CD1c-positive myeloid dendritic cell (primary cell): Measurements from ENCODE around the gene CHTF18.
"Not testable (repeated sequence)": the region's sequence is repeated elsewhere in the genome, so short reads cannot be mapped to it uniquely, and the experiment has no call there.

Experiments
- DNase-seq: peaks from one replicate; pipeline ENCODE4 v3.0.0-alpha.2; 2016; ENCODE audit errors: extremely low spot score

The CHTF18 gene

DNA sequence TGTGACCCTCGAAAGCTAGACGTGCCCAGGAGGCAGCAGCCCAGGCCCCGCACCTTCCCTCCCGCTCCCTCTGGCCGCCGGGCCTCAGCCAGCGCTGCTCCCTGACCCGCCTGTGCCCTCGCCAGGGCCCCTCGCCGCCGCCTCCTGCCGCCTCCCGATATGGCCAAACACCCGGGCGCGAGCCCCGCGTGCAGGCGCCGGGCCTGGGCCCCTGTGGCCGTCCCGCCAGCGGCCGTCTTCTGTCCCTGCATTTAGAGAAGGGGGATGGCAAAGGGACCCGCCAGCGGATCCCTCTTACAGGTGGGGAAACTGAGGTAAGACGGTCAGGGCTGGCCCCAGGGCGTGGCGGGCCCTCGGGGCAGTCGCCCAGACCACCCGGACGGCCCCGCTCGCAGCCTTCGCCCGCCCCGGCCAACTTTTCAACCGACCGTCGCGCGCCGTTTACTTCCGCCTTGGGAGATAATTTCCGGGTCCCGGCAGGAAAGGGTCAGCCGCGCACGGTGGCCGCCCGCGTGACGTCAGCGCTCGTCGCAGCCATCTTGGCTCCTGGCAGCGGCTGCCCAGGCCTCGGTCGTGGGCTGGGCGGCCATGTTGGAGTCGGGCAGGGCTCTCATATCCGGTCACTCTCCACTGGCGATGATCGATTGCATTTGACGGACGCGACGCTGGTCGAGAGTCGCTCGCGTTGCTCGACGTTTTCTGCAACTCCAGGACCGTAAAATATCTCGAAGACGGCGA lies 19.1 kb downstream of the CHTF18 start:
- DNase-seq = peak; percentile 94

- DNase-seq = no peak
These were observed 19.6 kb downstream of the CHTF18 start for GRCh38 chr16:808085-808386.

- DNase-seq = peak; percentile 48
These were observed 24.9 kb downstream of the CHTF18 start for GRCh38 chr16:813204-813915.

- no peak for DNase-seq
These were observed 25.5 kb downstream of the CHTF18 start for GRCh38 chr16:813916-814412.

DNA sequence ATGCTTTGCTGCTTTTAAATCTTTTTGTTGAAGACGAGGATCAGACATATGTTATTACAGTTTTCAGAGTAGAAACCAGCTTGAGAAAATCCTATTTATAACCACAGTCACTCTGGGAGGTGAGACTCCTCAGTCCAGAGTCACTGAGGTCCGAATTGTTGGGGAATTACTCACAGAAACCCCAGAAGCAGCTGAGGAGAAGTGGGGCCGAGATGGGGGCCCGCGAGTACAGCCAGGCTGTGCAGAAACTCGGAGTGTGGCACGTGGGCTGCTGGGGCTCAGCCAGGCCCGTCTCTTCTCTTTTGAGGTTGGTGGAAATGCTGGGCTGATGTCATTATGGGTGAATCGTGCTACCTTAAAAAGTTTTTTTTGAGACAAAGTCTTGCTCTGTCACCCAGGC lies 26.6 kb downstream of the CHTF18 start:
- no peak for DNase-seq

- no peak for DNase-seq
These were observed 27.4 kb downstream of the CHTF18 start for GRCh38 chr16:815861-816260.

GRCh38 chr16:817001-817906 lies 28.8 kb downstream of the CHTF18 start:
- no peak for DNase-seq

DNA sequence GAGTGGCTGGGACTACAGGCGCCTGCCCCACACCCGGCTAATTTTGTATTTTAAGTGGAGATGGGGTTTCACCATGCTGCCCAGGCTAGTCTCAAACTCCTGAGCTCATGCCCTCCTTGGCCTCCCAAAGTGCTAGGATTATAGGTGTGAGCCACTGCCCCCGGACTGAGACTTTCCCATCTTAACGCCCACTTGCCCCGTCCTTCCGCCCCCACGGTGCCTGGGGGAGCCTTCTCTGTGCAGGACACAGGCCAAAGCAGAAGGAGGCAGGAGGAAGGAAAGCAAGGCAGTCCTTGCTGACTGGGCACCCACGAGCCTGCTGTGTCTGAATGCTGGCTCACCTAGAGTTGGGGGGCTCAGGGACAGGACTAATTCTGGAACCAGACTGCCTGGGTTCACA lies 29.7 kb downstream of the CHTF18 start:
- DNase-seq = no peak

DNA sequence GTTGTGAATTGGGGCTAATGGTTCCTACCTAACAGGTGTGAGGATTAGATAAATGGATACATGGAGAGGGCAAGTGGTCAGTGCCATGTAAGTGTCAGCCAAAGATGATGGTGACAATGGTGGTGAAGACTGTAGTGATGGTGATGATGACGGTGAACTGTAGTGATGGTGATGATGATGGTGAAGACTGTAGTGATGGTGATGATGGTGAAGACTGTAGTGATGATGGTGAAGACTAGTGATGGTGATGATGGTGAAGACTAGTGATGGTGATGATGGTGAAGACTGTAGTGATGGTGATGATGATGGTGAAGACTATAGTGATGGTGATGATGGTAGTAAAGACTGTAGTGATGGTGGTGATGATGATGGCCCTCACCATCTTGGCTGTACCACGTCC lies 30.2 kb downstream of the CHTF18 start:
- DNase-seq = no peak

DNA sequence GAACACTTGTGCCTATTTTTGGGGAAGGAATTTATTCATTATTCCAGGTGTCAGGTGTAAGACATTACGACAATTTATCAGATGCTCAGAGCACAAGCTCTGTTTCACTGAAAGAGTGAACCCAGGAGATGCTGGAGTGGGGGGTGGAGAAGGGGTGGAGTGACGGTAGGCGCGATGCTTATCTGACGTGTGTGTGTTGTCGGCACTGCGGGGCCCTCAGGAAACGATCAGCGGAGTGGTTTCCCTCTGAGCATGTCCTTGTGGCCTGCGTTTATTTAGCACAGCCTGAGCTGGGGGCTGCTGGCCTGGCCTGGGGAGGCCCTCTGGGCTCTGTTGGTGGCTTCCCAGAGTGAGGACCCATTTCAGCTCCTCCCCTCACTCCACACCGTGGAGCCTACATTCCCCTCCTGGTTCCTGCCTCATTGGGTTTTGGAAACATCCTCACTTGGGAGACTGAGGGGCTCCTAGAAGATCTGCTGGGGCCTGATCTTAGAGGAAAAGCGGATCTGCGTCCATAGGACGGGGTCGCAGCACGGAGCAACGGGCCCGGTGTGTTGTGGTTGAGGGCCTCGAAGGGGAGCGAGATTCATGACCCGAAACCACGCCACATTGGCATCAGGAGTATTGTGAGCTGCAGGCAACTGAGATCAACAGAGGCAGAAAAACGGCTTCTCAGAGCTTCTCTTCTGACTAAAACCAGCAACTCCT lies 31.1 kb downstream of the CHTF18 start:
- DNase-seq = no peak

DNA sequence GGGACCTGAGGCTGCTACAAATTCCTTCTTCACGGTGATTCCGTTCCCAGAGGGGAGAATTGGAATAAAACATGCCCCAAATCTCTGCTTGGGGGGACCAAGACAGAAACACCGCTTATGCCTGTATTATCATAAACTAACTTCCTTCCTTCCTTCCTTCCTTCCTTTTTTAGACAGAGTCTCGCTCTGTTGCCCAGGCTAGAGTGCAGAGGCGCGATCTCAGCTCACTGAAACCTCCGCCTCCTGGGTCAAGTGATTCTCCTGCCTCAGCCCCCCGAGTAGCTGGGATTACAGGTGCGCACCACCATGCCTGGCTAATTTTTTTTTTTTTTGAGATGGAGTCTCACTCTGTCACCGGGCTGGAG lies 31.6 kb downstream of the CHTF18 start:
- DNase-seq = not testable (repeated sequence)

GRCh38 chr16:820748-821147 lies 32.3 kb downstream of the CHTF18 start:
- DNase-seq = no peak

- no peak for DNase-seq
These were observed 33.3 kb downstream of the CHTF18 start for GRCh38 chr16:821751-822150.

- no peak for DNase-seq
These were observed 33.9 kb downstream of the CHTF18 start for GRCh38 chr16:822174-822908.

DNA sequence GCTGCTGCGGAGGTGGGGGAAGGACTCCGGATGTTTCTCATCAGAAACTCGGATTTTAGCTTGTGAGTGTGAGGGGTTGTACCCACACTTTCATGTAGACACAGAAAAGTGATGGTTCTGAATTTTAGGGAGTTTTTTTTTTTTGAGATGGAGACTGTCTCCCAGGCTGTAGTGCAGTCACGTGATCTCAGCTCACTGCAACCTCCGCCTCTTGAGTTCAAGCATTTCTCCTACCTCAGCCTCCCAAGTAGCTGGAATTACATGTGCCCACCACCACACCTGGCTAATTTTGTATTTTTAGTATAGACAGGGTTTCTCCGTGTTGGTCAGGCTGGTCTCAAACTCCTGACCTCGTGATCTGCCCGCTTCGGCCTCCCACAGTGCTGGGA lies 34.5 kb downstream of the CHTF18 start:
- no peak for DNase-seq

DNA sequence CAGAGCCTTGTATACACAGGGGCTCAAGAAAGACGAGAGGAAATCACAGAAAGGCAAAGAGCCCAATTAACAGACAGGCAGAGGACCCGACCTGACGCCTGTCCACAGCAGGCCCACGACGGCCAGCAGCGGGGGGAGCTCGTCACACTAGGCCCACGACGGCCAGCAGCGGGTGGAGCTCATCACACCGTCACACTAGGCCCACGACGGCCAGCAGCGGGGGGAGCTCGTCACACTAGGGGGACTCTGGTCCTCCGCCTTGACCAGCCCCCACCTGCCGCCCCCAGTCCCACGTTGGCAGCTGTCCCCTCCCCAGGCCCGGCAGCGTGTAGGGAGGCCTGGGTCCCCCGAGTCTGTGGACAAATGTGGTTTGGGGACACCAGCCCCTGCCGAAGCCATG lies 35.8 kb downstream of the CHTF18 start:
- no peak for DNase-seq

- DNase-seq = no peak
These were observed 36.2 kb downstream of the CHTF18 start for GRCh38 chr16:824601-825000.

DNA sequence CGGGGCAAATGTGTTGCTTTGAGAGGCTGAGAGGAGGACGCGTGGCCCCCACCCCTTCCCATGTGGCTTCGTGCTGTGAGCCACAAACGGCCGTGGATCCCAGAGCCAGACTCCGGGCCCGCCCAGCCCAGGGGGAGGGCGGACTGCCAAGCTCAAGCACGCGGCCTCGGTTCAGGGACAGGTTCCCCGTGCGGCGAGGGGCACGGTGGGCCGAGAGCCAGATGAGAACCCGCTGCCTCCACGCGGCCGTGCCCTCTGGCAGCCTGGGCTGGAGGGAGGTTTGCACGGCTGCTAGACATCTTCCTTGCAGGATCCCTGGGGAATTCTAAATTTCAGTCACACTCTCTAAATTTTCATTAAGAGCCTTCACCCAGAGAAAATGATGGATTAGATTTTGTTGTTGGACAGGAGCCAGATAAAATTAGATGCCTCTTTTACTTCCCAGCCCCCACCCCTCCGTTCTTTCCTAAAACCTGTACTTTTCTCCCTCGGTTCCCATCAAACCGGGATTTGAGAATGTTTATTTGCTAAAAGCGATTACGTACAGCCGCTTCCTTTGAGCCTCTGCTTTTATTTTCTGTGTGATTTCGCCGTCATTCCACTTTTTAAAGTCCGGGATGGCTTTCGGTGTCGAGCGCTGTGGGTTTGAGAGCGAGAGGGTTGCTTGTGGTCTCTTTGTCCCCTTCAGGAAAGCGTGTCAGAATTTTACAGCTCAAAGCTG lies 37.1 kb downstream of the CHTF18 start:
- DNase-seq = no peak

- no peak for DNase-seq
These were observed 39.1 kb downstream of the CHTF18 start for GRCh38 chr16:827513-827912.

GRCh38 chr16:828891-829290 lies 40.5 kb downstream of the CHTF18 start:
- DNase-seq = no peak
